Kidney (tissue), 14 donors: ENCODE data around the gene TRMT44. TPM values are rescaled to one million over a fixed set of nuclear protein-coding genes. Genes with fewer than 3 reads are reported as not detected.

Experiments
- DNase-seq, 5 donors: peaks; one replicate each; pipeline ENCODE4 v3.0.0-alpha.2; 2013 to 2020
- FAIRE-seq: peaks from 2 replicates; lab custom pipeline; 2012; peaks lifted over from hg19 to GRCh38; lab: Jason Lieb, UNC
- H3K27ac ChIP-seq, 2 donors: one replicate each; pipeline ENCODE4 v1.7.0; 2013; ENCODE audit warnings: low read depth in 2 of 2, low read length in 2 of 2, inconsistent platforms in 1 of 2
- H3K27me3 ChIP-seq: one replicate; pipeline ENCODE4 v1.7.1; 2013; ENCODE audit warnings: low read length, inconsistent platforms; ENCODE audit not compliant: control insufficient read depth, insufficient read depth
- H3K36me3 ChIP-seq, 3 donors: one replicate each; pipeline versions ENCODE4 v1.7.0 to v1.7.1; 2013; ENCODE audit warnings: low read length in 3 of 3, control low read depth in 1 of 3, inconsistent platforms in 1 of 3; ENCODE audit not compliant: insufficient read depth in 3 of 3, control insufficient read depth in 2 of 3
- H3K4me1 ChIP-seq, 3 donors: one replicate each; pipeline versions ENCODE4 v1.7.0 to v1.7.1; 2013; ENCODE audit warnings: low read length in 3 of 3, inconsistent platforms in 1 of 3, low read depth in 1 of 3; ENCODE audit not compliant: control insufficient read depth in 2 of 3, insufficient read depth in 2 of 3
- H3K4me3 ChIP-seq, 3 donors: one replicate each; pipeline versions ENCODE4 v1.7.0 to v1.8.1; 2013; ENCODE audit warnings: low read length in 3 of 3, control low read depth in 1 of 3, inconsistent platforms in 1 of 3
- H3K9ac ChIP-seq, 3 donors: one replicate each; pipeline versions ENCODE4 v1.7.0 to v1.7.1; 2013; ENCODE audit warnings: low read length in 3 of 3, control low read depth in 1 of 3, inconsistent platforms in 1 of 3
- H3K9me3 ChIP-seq, 3 donors: one replicate each; pipeline versions ENCODE4 v1.7.0 to v1.7.1; 2013; ENCODE audit warnings: low read length in 3 of 3, control low read depth in 1 of 3, inconsistent platforms in 1 of 3; ENCODE audit not compliant: control insufficient read depth in 2 of 3, insufficient read depth in 1 of 3
- CTCF ChIP-seq: IDR thresholded peaks from 3 replicates; pipeline ENCODE4 v1.5.1; 2012; ENCODE audit warnings: mild to moderate bottlenecking, moderate library complexity, borderline replicate concordance; ENCODE audit not compliant: insufficient read depth; ENCODE audit errors: extremely low read depth
- intact Hi-C: fragments of 100-400 bp; cut with DNase I; formaldehyde crosslinking; loops from one replicate; pipeline ENCODE4 v1.11.1; 2022
- polyA plus RNA-seq: library from polyadenylated mRNA; stranded (reverse); fragments of 350-450 nt; fragmentation: Illumina TruSeq; extraction: RNeasy Lipid Tissue Mini Kit (QIAGEN cat#74804); gene quantifications from one replicate; pipeline ENCODE4 v1.2.3, GENCODE V29; 2014; ENCODE audit warnings: low read depth, low replicate concordance; ENCODE audit not compliant: insufficient read depth
- total RNA-seq: library from RNA; stranded (reverse); fragmentation: NEBNext Ultra II Directional; extraction: Animal tissue kit (Norgen Biotek cat#: 25700); gene quantifications from one replicate; pipeline ENCODE4 v1.2.1, GENCODE V29; 2021
- donor health status: control.
- donor health status: control.
- donor health status: control.
- donor health status: control.
- donor health status: control.
- donor health status: DM: yes; HTN: yes; CAD: no.
- donor health status: Normal renal cell carcinoma (clear cell type).

Gene TRMT44
- total and polyA plus RNA-seq, 2 donors from 2014 or later, result 5.1 to 20.1 TPM

- peaks cover 0 to 34% (median 11%) of the 10 kb centered on the region in 3 donors for H3K36me3 ChIP-seq
- no peak overlapping the region for H3K4me3 ChIP-seq
- FAIRE-seq (no peak), DNase-seq (no peak)
- H3K9ac ChIP-seq, result no peak overlapping the region
- H3K9me3 ChIP-seq, result no peaks in the 10 kb centered on the region
- H3K27ac ChIP-seq, result no peak overlapping the region
- H3K27me3 ChIP-seq, result no peaks in the 10 kb centered on the region
- peaks cover 4 to 18% (median 5%) of the 10 kb centered on the region in 3 donors for H3K4me1 ChIP-seq
- intact Hi-C loops, result loop anchor here (5.0 kb wide), 1 partner anchor 123 kb away; the partner anchor contains the start of gene CPZ
- no peak for TF ChIP-seq CTCF
Observed at GRCh38 chr4:8469550-8469949, 29.0 kb downstream of the TRMT44 start.

GRCh38 chr4:8470451-8471024, 30.0 kb downstream of the TRMT44 start:
- H3K9me3 ChIP-seq, result no peaks in the 10 kb centered on the region
- TF ChIP-seq CTCF, result no peak
- no peak for DNase-seq
- no peak overlapping the region for H3K9ac ChIP-seq
- no peaks in the 10 kb centered on the region for H3K27me3 ChIP-seq
- H3K36me3 ChIP-seq, result peaks cover 0 to 26% (median 8%) of the 10 kb centered on the region in 3 donors
- H3K4me1 ChIP-seq, result peaks cover 4 to 18% (median 5%) of the 10 kb centered on the region in 3 donors
- FAIRE-seq, result no peak
- intact Hi-C loops, result no loop called here
- H3K27ac ChIP-seq, result no peak overlapping the region
- no peak overlapping the region for H3K4me3 ChIP-seq

- no peaks in the 10 kb centered on the region for H3K9me3 ChIP-seq
- H3K9ac ChIP-seq, result no peak overlapping the region
- intact Hi-C loops, result no loop called here
- H3K4me1 ChIP-seq, result peaks cover 4 to 18% (median 5%) of the 10 kb centered on the region in 3 donors
- H3K4me3 ChIP-seq, result no peak overlapping the region
- H3K36me3 ChIP-seq, result peaks cover 0 to 18% (median 6%) of the 10 kb centered on the region in 3 donors
- no peak overlapping the region for H3K27ac ChIP-seq
- TF ChIP-seq CTCF, result no peak
- DNase-seq (no peak), FAIRE-seq (no peak)
- no peaks in the 10 kb centered on the region for H3K27me3 ChIP-seq
Observed at GRCh38 chr4:8471211-8471875, 30.8 kb downstream of the TRMT44 start.
